Muscle layer of colon (tissue), 2 donors: ENCODE measurements around the gene CAD.
A peak's percentile ranks its signal among the peaks of the same experiment; 100 is the strongest.

Experiments
- H3K27ac ChIP-seq: one replicate; pipeline ENCODE4 v1.7.0; 2013; ENCODE audit warnings: low read depth, mild to moderate bottlenecking, low read length, moderate library complexity
- H3K27me3 ChIP-seq, 2 donors: one replicate each; pipeline ENCODE4 v1.7.0; 2013; ENCODE audit warnings: low read length in 2 of 2, mild to moderate bottlenecking in 2 of 2; ENCODE audit not compliant: insufficient read depth in 2 of 2, control insufficient read depth in 1 of 2
- H3K36me3 ChIP-seq: one replicate; pipeline ENCODE4 v1.7.0; 2013; ENCODE audit warnings: mild to moderate bottlenecking, low read length; ENCODE audit not compliant: insufficient read depth
- H3K4me1 ChIP-seq: one replicate; pipeline ENCODE4 v1.7.0; 2013; ENCODE audit warnings: mild to moderate bottlenecking, low read length; ENCODE audit not compliant: insufficient read depth
- H3K4me3 ChIP-seq, 2 donors: one replicate each; pipeline ENCODE4 v1.7.0; 2013; ENCODE audit warnings: low read length in 2 of 2, low read depth in 1 of 2, mild to moderate bottlenecking in 1 of 2, moderate library complexity in 1 of 2
- H3K9ac ChIP-seq: one replicate; pipeline ENCODE4 v1.7.0; 2013; ENCODE audit warnings: low read length
- H3K9me3 ChIP-seq: one replicate; pipeline ENCODE4 v1.7.0; 2013; ENCODE audit warnings: mild to moderate bottlenecking, low read length
- donor health status: abdominal sarcoma.
- donor health status: Adenocarcinoma of cecum.

CAD gene

GRCh38 chr2:27202854-27203253, 14.3 kb upstream of the CAD start:
- H3K36me3 ChIP-seq: peaks cover 38% of the 10 kb centered on the region
- no peak overlapping the region for H3K27ac ChIP-seq
- no peaks in the 10 kb centered on the region for H3K4me1 ChIP-seq
- H3K9me3 ChIP-seq: no peaks in the 10 kb centered on the region
- H3K9ac ChIP-seq: no peak overlapping the region
- H3K27me3 ChIP-seq: no peaks in the 10 kb centered on the region
- no peak overlapping the region for H3K4me3 ChIP-seq

- H3K36me3 ChIP-seq: peaks cover 43% of the 10 kb centered on the region
- no peaks in the 10 kb centered on the region for H3K9me3 ChIP-seq
- H3K9ac ChIP-seq: no peak overlapping the region
- H3K4me3 ChIP-seq: no peak overlapping the region
- H3K4me1 ChIP-seq: no peaks in the 10 kb centered on the region
- H3K27me3 ChIP-seq: no peaks in the 10 kb centered on the region
- no peak overlapping the region for H3K27ac ChIP-seq
Measured at GRCh38 chr2:27203741-27204140, 13.4 kb upstream of the CAD start.

- H3K4me3 ChIP-seq: no peak overlapping the region
- no peaks in the 10 kb centered on the region for H3K27me3 ChIP-seq
- peaks cover 44% of the 10 kb centered on the region for H3K36me3 ChIP-seq
Measured at GRCh38 chr2:27204566-27204965, 12.6 kb upstream of the CAD start.

GRCh38 chr2:27205206-27205605, 12.0 kb upstream of the CAD start:
- Histone ChIP-seq H3K4me3 (no peak overlapping the region), H3K9me3 (no peaks in the 10 kb centered on the region), H3K27ac (no peak overlapping the region), H3K4me1 (no peaks in the 10 kb centered on the region), H3K27me3 (no peaks in the 10 kb centered on the region), H3K36me3 (peaks cover 44% of the 10 kb centered on the region), H3K9ac (no peak overlapping the region)

More at GRCh38 chr2:27204566-27204965, 12.6 kb upstream of the CAD start:
- no peak overlapping the region for H3K27ac ChIP-seq
- H3K9ac ChIP-seq: no peak overlapping the region
- H3K4me1 ChIP-seq: no peaks in the 10 kb centered on the region
- no peaks in the 10 kb centered on the region for H3K9me3 ChIP-seq

- no peak overlapping the region for H3K9ac ChIP-seq
- H3K27me3 ChIP-seq: no peaks in the 10 kb centered on the region
- no peak overlapping the region for H3K4me3 ChIP-seq
- H3K4me1 ChIP-seq: peaks cover 5% of the 10 kb centered on the region
- peaks cover 44% of the 10 kb centered on the region for H3K36me3 ChIP-seq
- no peaks in the 10 kb centered on the region for H3K9me3 ChIP-seq
- no peak overlapping the region for H3K27ac ChIP-seq
Measured at GRCh38 chr2:27206346-27206745, 10.8 kb upstream of the CAD start.

- no peaks in the 10 kb centered on the region for H3K9me3 ChIP-seq
- peaks cover 14% of the 10 kb centered on the region for H3K4me1 ChIP-seq
- no peak overlapping the region for H3K9ac ChIP-seq
- no peak overlapping the region for H3K4me3 ChIP-seq
- H3K27me3 ChIP-seq: no peaks in the 10 kb centered on the region
- peaks cover 38% of the 10 kb centered on the region for H3K36me3 ChIP-seq
- no peak overlapping the region for H3K27ac ChIP-seq
Measured at GRCh38 chr2:27208486-27209050, 8.6 kb upstream of the CAD start.

GRCh38 chr2:27209621-27210401, 7.4 kb upstream of the CAD start:
- peaks cover 15% of the 10 kb centered on the region for H3K4me1 ChIP-seq
- no peak overlapping the region for H3K9ac ChIP-seq
- no peak overlapping the region for H3K27ac ChIP-seq
- H3K36me3 ChIP-seq: peaks cover 29% of the 10 kb centered on the region
- H3K27me3 ChIP-seq: no peaks in the 10 kb centered on the region
- no peak overlapping the region for H3K4me3 ChIP-seq
- H3K9me3 ChIP-seq: no peaks in the 10 kb centered on the region

- peaks cover 15% of the 10 kb centered on the region for H3K4me1 ChIP-seq
- H3K27ac ChIP-seq: peak overlapping the region; percentile 45
- peak overlapping the region; percentile 72 for H3K9ac ChIP-seq
Measured at GRCh38 chr2:27211241-27211942, 5.8 kb upstream of the CAD start.

GRCh38 chr2:27211943-27212625, 5.1 kb upstream of the CAD start, which contains the start of the genes ATRAID and SLC5A6:
ATRAID (plus strand) TSS chr2:27212041; CDS start chr2:27212369, 328 bp downstream.
SLC5A6 (minus strand) TSS chr2:27212268; CDS start chr2:27207650, 4,618 bp downstream.
- Histone ChIP-seq H3K4me3 (peak within 1 kb of the TSS; percentile 82 to 97), H3K4me1 (peaks cover 15% of the 10 kb centered on the region), H3K9ac (peak within 1 kb of the TSS; percentile 72), H3K36me3 (peaks cover 13% of the 10 kb centered on the region), H3K27me3 (no peaks in the 10 kb centered on the region), H3K27ac (peak within 1 kb of the TSS; percentile 92), H3K9me3 (no peaks in the 10 kb centered on the region)

More at GRCh38 chr2:27211241-27211942, 5.8 kb upstream of the CAD start:
- Histone ChIP-seq H3K9me3 (no peaks in the 10 kb centered on the region), H3K36me3 (peaks cover 19% of the 10 kb centered on the region), H3K27me3 (no peaks in the 10 kb centered on the region), H3K4me3 (peak overlapping the region; percentile 82 to 97)

GRCh38 chr2:27212626-27213471, 4.3 kb upstream of the CAD start:
- Histone ChIP-seq H3K27ac (peak overlapping the region; percentile 92), H3K36me3 (peaks cover 12% of the 10 kb centered on the region), H3K9me3 (no peaks in the 10 kb centered on the region), H3K4me3 (peak overlapping the region; percentile 82 to 97), H3K4me1 (peaks cover 17% of the 10 kb centered on the region), H3K9ac (peak overlapping the region; percentile 59), H3K27me3 (no peaks in the 10 kb centered on the region)
